ENCODE data around the gene ZNF593.

The ZNF593 gene

GRCh38 chr1:26171084-26172072 is 1.7 kb downstream of the ZNF593 start, which contains the start of gene ZNF593OS:
ZNF593OS (minus strand) TSS chr1:26171832; CDS start chr1:26171661, 171 bp downstream.
- DNase-seq, result no peak

GRCh38 chr1:26175346-26175745 is 5.6 kb downstream of the ZNF593 start:
- DNase-seq, result no peak

- peak in 1 of 2 donors; percentile 24 for DNase-seq
These were observed 7.5 kb downstream of the ZNF593 start, which contains the start of gene CNKSR1 for GRCh38 chr1:26177182-26177684. CNKSR1 (plus strand) TSS chr1:26177491; CDS start chr1:26177548, 57 bp downstream.

GRCh38 chr1:26180010-26180506 is 10.3 kb downstream of the ZNF593 start:
- DNase-seq, result no peak

GRCh38 chr1:26181586-26182382 is 12.1 kb downstream of the ZNF593 start:
- no peak for DNase-seq

GRCh38 chr1:26182383-26182696 is 12.6 kb downstream of the ZNF593 start:
- DNase-seq, result no peak

- DNase-seq, result no peak
These were observed 14.4 kb downstream of the ZNF593 start for GRCh38 chr1:26184086-26184485.

- no peak for DNase-seq
These were observed 15.2 kb downstream of the ZNF593 start for GRCh38 chr1:26184883-26185282.

- no peak for DNase-seq
These were observed 18.2 kb downstream of the ZNF593 start for GRCh38 chr1:26187882-26188281.

GRCh38 chr1:26188477-26188876 is 18.8 kb downstream of the ZNF593 start:
- DNase-seq, result no peak

GRCh38 chr1:26189331-26189730 is 19.6 kb downstream of the ZNF593 start:
- no peak for DNase-seq

- DNase-seq, result no peak
These were observed 20.1 kb downstream of the ZNF593 start for GRCh38 chr1:26189751-26190275.

GRCh38 chr1:26190373-26190987 is 20.8 kb downstream of the ZNF593 start, which contains the start of gene CATSPER4:
CATSPER4 (plus strand) TSS chr1:26190602; CDS start chr1:26190628, 26 bp downstream.
- peak in 1 of 2 donors; percentile 35 for DNase-seq

- no peak for DNase-seq
These were observed 22.0 kb downstream of the ZNF593 start for GRCh38 chr1:26191739-26192138.

GRCh38 chr1:26195805-26196204 is 26.1 kb downstream of the ZNF593 start:
- DNase-seq, result no peak

GRCh38 chr1:26197301-26197700 is 27.6 kb downstream of the ZNF593 start:
- no peak for DNase-seq

GRCh38 chr1:26197813-26198212 is 28.1 kb downstream of the ZNF593 start:
- DNase-seq, result no peak

- DNase-seq, result no peak
These were observed 30.7 kb downstream of the ZNF593 start for GRCh38 chr1:26200413-26200812.

- DNase-seq, result no peak
These were observed 34.1 kb downstream of the ZNF593 start for GRCh38 chr1:26203642-26204318.

GRCh38 chr1:26210147-26210870 is 40.6 kb downstream of the ZNF593 start:
- no peak for DNase-seq

- DNase-seq, result no peak
These were observed 43.0 kb downstream of the ZNF593 start for GRCh38 chr1:26212726-26213125.

Data from CD4-positive, alpha-beta T cell treated with Interleukin-4 for 1 hour (primary cell).